ENCODE measurements around the gene WNK3.

WNK3 gene

DNA sequence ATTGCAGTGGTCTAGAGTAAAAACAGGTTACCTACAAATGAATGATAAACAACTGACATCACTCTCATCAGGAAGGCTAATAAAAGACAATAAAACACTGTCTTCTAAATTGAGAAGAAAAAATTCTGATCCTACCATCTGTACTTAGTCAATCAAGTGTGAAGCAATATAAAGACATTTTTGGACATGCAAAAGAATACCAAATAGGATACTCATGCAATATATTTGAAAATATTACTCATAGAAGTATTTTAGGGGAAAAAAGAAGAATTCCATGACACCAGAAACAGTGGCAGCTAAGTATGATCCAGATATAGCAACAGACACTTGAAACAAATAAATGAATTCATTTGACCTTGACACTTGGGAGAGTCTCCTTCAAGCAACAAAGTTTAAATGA is 111.0 kb downstream of the WNK3 start:
- DNase-seq (ENCODE audit: low read depth in 2 of 3, low spot score in 1 of 3) = no peak

DNA sequence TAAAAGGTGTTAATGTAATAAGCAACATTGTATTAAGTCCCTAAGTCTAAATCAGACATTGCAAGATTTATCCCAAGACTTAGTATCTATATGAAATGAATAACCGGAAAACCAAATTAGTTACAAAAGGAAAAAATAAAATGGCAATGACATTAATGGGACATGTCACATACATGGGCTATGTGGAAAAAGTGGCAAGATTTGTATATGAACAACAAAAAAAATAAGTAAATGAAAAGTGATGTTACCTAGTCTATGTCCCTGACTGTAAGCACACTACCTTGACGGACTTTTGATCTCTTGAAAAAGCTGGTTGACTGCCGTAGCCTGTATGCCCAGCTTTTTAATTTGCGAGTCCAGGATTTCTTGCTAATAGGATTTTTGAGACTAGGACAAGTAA is 119.3 kb downstream of the WNK3 start:
- DNase-seq (ENCODE audit: low read depth in 2 of 3, low spot score in 1 of 3) = no peak

DNA sequence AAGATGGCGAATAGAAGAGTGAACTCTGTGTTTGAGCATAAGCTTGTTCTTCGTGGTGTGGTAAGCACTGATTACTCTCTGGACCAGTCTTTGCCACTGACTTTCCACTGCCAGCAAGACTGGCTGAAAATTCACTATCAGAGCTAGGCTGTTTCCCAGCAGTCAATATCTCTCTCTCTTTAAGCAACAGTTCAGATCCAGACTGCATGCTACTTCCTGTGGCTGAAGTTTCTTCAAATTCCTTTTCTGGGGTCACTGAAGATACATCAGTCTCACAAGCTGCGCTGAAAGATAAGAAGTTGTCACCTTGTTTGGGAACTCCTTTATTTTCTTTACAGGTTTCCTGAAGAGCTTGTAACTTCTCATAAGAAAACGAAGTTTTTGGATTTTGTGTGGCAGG is 120.8 kb downstream of the WNK3 start:
- no peak for DNase-seq (ENCODE audit: low read depth in 2 of 3, low spot score in 1 of 3)

DNA sequence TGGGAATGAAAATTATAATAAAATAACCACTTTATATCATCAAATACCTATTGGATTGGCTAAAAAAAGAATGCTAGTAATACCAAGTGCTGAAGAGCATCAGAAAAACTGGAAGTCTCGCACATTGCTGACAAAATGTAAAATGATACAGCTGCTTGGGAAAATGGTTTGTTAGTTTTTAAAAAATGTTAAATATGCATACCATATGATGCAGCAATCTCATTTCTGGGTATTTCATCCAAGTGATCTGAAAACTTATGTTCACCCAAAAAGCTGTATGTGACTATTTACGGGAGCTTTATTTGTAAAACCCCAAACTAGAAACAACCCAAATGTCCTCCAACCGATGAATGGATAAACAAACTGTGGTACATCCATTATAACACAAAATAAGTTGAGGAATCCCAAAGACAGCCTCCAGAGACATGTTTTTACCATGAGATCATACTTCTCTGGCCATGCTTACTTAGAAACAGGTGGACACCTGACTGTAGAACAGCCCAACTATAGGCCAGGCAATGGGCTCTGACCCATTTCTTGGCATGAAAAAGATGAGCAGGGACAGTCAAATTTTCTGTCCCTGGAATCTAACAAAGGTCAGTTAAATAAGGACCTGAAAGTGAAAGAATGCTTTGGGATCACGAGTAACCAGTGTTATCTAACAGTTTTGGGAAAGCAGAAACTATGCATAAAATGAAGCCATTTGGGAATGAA is 127.3 kb downstream of the WNK3 start:
- DNase-seq (ENCODE audit: low read depth in 2 of 3, low spot score in 1 of 3) = no peak

DNA sequence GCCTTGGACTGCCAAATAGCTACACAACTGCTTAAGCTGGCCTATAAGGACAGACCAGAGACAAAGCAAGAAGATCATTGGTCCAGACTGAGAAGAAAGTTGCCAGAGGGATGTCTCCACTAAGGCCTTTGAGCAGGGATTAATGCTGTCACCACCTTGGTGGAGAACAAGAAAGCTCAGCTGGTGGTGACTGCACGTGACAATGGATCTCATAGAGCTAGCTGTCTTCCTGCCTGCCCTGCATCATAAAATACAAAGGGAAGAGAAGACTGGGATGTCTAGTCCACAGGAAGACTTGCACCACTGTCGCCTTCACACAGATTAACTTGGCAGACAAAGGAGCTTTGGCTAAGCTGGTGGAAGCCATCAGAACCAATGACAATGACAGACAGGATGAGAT is 134.3 kb downstream of the WNK3 start:
- DNase-seq (ENCODE audit: low read depth in 2 of 3, low spot score in 1 of 3) = no peak

DNA sequence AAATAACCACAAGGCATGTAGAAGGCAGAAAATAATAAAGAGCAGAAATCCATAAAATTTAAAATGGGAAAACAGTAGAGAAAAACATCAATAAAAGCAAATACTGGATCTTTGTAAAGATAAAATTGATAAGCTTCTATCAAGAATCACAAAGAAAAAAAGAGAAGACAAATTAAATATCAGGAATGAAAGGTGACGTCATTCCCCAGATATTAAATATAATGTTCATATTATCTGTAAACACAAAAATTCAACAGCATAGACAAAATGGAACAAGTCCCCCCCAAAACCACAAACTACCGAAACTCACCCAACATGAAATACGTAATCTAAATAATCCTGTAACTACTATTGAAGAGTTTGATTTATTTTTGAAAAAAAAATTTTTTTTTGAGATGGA is 144.2 kb downstream of the WNK3 start:
- no peak for DNase-seq (ENCODE audit: low read depth in 2 of 3, low spot score in 1 of 3)

DNA sequence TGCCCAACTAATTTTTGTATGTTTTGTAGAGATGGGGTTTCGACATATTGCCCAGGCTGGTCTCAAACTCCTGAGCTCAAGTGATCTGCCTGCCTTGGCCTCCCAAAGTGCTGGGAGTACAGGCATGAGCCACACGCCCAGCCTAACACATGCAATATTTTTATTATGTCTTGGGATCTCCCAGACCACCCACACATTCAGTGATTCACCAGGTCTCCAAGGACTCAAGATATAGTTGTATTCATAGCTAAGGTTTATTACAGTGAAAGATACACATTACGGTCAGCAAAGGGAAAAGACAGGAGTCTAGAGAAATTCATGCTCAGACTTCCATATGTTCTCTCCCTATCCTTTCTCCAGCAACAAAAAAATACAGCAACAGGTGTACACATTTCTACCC is 149.3 kb downstream of the WNK3 start:
- DNase-seq (ENCODE audit: low read depth in 2 of 3, low spot score in 1 of 3) = no peak

DNA sequence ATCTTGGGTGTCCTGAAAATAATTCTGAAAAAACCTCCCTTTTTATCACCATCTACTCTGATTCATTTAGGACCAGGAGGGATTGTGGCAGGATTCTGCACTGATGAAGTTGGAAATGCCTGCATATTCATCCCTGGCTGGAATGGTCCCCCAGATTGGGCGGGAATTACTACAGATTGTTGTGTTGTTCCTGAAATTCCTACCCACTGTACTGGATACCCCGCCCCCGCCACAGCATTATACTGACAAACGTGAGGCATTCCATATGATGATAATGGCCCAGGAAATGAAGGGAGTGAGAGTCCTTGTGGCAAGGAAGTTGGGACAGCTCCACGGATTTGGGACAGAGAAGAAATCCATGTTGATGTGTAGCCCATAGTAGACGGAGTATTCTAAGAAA is 159.6 kb downstream of the WNK3 start:
- DNase-seq (ENCODE audit: low read depth in 2 of 3, low spot score in 1 of 3) = no peak

DNA sequence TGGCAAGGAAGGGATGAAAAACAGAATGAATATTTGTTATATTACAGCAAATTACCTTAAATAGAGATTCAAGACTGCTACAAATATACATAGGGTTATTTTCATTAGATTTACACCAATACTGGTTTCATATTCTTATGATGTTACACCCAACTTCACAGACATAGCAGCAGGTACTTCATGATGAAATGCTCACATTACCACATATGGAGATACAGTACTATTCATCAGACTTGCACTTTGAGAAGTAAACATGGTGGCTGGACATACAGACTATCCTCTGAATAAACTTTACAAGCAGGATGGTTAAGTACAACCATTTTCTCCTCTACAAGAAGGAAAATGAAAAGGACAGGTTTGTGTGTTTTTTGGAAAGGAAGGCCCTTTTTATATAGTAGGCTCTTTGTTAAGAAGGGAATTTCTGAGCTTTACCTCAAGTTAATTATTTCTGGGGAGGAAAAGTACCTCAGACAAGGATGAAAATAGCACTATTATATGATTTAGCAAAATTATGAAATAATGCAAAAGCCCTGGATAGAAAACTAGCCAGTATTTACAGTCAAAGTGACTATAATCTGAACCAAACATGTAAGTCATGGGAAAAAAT is 162.8 kb downstream of the WNK3 start:
- no peak for DNase-seq (ENCODE audit: low read depth in 2 of 3, low spot score in 1 of 3)

DNA sequence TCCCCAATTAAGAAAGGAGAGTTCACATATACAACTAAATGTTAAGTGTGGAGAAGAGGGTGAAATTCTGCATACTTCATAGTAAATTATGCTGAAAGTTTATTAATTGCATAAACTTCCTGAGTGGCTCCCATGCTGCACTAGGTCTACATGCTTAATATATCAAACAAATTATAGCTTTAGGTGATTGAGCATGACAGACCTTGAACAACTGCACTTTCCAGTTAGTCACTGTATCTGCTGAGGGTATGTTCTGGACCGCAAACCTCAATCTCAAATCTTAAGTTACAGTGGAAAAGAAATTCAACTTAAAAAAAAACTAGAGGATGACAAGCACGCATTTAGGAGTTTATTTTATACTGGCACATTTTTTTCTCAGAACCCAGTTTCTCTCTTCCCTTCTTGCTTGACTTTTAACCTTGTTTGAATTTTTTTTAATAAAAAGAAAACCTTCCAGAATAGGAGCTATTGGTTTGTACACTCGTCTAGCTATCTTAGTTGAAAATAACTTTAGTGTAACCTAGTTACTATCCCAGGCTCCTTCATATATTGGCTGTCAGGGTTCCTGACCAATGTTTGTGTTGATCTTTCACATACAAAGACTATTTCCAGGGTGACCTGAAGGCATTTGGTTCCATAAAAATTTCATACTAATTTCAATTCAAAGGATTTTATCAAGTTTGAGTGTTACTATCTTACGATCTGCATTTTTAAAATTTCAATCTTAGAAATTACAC is 164.6 kb downstream of the WNK3 start:
- DNase-seq (ENCODE audit: low read depth in 2 of 3, low spot score in 1 of 3) = no peak

DNA sequence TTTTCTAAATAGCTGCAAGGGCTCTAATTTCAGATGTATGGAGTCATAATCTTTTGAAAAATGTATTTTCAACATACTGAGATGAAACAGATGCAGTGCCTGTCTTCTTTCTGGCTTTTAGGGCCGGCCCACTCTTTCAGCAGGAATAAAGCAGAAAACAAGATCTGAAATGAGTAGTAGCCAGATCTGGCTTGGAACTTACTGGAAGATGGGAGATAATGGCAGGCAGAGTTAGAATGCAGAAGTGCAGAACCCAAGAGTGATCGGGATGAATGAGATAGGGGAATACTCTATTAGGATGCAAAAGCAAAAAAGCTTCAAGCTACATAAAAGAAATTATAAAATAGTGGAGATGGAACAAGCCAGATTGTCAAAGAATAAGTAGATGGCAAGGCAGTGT is 173.4 kb downstream of the WNK3 start:
- DNase-seq (ENCODE audit: low read depth in 2 of 3, low spot score in 1 of 3) = no peak

DNA sequence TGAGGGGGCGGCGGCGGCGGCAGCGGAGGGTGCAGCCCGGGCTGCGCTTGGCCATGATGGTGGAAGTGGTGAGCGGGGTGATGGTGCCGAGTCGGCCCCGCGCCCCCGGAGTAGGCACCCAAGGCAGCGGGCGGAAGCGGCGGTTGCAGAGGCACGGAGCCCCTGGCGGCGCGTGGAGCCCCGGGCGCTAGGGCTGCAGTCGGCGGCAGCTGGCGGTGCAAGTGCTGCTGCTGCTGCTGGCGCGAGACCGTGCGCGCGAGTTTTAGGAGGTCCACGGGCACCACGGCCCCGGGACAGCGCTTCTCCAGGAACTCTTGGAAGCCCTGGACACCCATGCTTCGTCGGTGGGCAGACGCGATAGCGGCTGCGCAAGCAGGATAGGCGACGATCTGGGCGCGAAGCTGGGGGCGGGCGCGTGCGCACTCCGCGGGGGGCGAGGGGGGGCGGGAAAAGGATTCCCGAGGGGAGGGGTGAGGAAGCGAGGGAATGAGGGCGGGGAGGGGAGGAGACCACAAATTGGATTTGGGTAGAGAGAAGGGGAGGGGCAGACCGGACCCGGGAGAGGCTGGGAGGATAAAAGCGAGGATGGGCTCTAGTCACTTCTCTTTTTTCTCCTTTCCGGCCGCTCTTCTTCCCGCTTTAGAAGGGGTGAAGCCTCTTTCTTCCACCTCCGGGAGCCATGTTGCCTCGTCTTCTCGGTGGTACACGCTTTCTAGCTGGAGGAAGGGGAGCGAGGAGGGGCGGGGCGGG is 174.8 kb downstream of the WNK3 start, which contains the start of gene FAM120C:
FAM120C (minus strand) TSS at position 391 of the 750 bp plus-strand sequence; CDS start at position 335, 56 bp downstream.
- DNase-seq (ENCODE audit: low read depth in 2 of 3, low spot score in 1 of 3) = peak; percentile 38 to 58 (median 39)

DNA sequence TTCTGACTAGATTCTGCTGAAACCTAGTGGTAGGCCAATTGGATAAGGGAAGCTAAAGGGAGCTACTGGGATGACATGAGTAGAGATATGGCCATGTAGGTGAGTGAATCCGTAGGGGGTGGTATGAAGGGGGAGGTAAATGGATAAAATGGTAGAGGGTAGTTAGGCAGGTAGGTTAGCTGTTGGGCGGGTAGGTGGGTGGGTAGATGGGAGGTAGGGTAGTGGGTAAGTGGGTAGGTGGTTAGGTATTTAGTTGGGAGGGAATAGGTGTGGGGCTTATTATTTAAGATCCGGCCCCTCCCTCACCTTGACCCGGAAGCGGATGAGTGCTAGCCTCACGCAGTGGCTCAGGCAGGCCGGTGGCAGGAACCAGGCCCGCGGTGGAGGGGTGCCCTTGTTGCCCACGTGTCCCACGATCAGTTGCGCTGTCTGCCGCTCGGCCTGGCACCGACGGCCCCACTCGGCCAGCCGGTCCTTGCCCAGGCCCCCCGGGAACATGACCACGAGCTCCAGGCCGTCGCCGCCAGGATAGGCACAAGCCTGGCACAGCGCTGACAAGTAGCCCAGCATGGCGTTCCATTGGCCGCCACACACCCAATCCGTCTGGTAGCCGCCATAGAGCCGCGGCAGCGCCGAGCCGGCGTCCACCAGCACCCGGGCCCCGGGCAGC is 175.5 kb downstream of the WNK3 start:
- peak; percentile 38 to 47 (median 39) for DNase-seq (ENCODE audit: low read depth in 2 of 3, low spot score in 1 of 3)

DNA sequence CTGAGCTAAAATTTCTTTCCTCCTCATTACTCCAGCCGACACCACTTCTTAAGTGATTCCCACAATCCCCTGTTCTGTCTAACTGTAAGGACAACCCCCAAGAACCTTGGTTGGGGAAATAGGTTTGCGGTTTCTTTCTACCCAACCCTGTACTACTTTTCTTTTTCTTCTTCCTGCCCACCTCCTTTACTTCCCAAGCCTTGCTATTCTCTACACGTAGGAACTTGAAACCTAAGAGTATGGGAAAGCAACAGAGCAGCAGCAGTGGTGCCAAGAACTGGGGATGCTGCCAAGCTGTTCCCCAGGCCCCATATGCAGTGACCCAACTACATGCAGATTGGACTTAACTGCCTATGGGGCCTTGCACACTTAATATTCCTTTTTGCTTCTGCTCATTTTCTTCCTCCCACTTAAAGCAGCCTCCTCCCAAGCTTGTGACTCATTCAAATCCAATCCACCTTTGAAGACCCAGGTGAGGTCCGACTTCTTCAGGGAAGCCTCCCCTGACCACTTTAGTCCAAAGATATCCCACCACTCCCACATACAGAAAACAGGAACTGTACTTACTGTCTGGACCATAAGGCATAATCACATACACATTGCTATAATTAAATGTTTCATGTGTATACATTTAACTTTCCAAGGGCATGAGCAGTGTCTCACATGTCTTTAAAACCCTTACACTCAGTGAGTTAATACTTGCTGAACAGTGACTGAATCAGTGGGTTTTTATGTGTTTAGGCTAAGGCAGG is 176.5 kb downstream of the WNK3 start:
- DNase-seq (ENCODE audit: low read depth in 2 of 3, low spot score in 1 of 3) = no peak

DNA sequence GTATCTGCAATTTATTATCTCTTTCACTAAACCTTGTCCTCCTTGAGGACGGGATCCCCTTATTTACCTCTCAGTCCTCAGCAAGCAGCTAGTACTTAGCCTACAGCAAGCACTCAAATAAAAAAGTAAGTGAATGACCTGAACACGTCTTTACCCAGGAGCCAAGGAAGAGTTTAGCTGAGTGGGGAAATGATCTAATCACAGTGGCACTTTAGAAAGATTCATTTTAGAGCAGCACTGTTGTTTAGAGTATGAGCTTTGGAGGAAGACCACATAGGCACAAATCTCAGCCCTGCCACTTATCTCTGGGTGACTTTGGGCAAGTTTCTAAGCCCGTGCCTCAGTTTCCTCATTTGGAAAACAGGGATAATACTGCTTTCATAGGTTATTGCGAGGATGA is 177.4 kb downstream of the WNK3 start:
- DNase-seq (ENCODE audit: low read depth in 2 of 3, low spot score in 1 of 3) = no peak

DNA sequence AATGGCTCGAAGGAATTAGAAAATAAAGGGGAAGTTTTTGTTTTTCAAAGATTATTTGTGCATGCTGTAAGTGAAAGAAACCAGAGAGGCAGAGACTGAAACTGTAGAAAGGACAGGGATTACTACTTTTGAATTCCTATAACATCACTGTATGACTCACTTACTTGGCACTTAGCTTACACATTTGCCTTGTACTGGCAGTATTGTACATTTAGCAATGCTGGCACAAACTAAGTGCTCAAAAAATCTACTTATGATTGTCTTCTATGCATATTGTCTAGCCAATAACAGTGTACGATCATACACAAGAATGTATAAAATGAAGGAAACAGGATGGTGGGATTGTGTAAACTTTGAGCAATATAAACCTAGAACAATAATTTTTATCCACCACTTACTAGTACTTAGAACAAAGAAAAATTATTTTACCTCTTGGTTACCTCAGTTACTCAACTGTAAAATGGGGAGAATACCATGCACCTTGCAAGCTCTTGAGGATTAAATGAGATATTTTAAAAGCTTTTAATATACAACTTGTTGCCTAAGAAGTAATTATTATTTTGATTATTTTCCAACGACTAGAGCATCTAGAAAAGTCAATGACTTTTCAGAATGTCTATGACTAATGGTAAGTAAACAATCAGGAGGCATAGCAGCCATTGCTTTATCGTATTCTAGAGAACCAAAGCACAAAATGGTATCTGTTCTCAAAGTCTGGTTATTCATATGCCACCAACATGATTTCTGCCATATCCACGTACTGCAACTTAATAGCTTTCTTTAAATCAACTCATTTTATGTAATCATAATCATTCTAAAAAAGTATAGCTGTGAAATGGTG is 179.5 kb downstream of the WNK3 start:
- DNase-seq (ENCODE audit: low read depth in 2 of 3, low spot score in 1 of 3) = no peak

DNA sequence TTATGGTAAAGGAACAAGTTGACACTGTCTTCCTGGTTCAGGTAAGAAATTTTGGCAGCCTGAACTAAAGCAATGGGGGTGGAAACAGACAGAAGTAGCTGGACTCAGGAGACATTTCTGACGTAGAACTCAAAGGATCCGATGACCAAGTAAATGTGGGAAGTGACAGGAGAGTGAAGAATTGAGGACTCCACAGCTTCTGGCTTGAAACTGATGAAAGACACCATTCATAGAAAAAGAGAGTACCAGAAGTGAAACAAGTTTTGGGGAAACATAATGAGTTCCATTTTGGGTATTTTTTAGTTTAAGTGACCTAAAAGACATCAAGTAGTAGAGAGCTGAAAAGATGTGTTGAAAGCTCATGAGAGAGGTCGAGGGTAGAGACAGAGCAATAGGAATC is 180.5 kb downstream of the WNK3 start:
- DNase-seq (ENCODE audit: low read depth in 2 of 3, low spot score in 1 of 3) = no peak

DNA sequence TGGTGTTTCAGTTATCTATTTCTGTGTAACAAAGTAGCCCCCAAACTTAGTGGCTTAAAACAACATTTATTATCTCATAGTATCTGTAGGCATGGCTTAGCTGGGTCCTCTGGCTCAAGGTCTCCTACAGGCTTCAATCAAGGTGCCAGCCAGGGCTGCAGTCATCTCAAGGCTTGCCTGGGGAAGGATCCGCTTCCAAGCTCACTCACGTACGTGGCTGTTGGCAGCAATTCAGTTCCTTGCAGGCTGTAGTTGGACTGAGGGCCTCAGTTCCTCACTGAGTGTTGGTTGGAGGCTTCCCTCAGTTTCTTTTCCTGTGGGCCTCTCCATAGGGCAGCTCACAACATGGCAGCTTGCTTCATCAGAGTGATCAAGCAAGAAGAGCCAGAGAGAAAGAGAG is 184.1 kb downstream of the WNK3 start:
- no peak for DNase-seq (ENCODE audit: low read depth in 2 of 3, low spot score in 1 of 3)

DNA sequence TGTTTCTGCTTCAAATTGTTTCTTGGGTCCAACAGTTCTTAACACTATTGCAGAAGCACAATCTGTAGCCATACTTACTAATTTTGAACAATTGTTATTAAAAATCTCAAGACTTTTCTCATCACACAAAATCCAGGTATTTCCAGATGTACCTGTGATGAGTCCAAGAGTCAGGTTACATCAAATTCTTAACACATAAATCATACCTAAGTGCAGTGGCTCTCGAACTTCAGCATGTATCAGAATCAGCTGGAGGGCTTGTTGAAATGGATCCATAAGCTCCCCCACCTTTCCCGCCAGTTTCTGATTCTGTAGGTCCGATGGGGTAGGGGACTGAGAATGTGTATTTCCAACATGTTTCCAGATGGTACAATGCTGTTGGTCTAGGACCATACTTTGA is 185.4 kb downstream of the WNK3 start:
- DNase-seq (ENCODE audit: low read depth in 2 of 3, low spot score in 1 of 3) = no peak

Measured in stimulated activated CD4-positive, alpha-beta T cell treated with anti-CD3 and anti-CD28 coated beads, Interleukin-12 subunit alpha, Interleukin-12 subunit beta, amount 100 ng/mL, for 48 hours (primary cell).